ENCODE measurements around the gene LAMA5. TPM values are rescaled to one million over a fixed set of nuclear protein-coding genes. Genes with fewer than 3 reads are reported as not detected.

Gene LAMA5
- total RNA-seq, 2 experiments from 2014 or later: 0.16 to 0.78 TPM

- CTCF ChIA-PET: no interaction called here
- Histone ChIP-seq H3K4me3 (ENCODE audit: low read length) (no peak overlapping the region), H3K27me3 (ENCODE audit: control insufficient read depth in 1 of 2, insufficient read depth in 2 of 2, low read length in 2 of 2) (no peaks in the 10 kb centered on the region), H3K27ac (ENCODE audit: low read depth in 1 of 2, low read length in 2 of 2) (no peak overlapping the region), H3K4me1 (ENCODE audit: insufficient read depth, low read length) (peaks cover 10% of the 10 kb centered on the region), H3K9me3 (ENCODE audit: control insufficient read depth in 1 of 2, insufficient read depth in 1 of 2, low read length in 2 of 2) (no peaks in the 10 kb centered on the region), H3K36me3 (ENCODE audit: insufficient read depth, low read length) (peaks cover 37% of the 10 kb centered on the region)
- H3K27me3 Mint-ChIP-seq: no peaks in the 10 kb centered on the region
- no peaks in the 10 kb centered on the region for H3K4me1 Mint-ChIP-seq (ENCODE audit: low read depth)
- H3K36me3 Mint-ChIP-seq (ENCODE audit: low read depth): peaks cover 41% of the 10 kb centered on the region
- POLR2A ChIA-PET: no interaction called here
- DNase-seq (no peak), ATAC-seq (ENCODE audit: poor library complexity) (no peak)
- TF ChIP-seq CTCF (IDR thresholded peaks at IDR 0.05): no peak
- H3K27ac Mint-ChIP-seq: no peak overlapping the region
- no peak overlapping the region for H3K4me3 Mint-ChIP-seq
- intact Hi-C loops (cut with DNase I, micrococcal nuclease): no loop called here
- H3K9me3 Mint-ChIP-seq: no peaks in the 10 kb centered on the region
Observed at GRCh38 chr20:62293946-62294345, 73.2 kb downstream of the LAMA5 start.

- H3K27me3 ChIP-seq (ENCODE audit: control insufficient read depth in 1 of 2, insufficient read depth in 2 of 2, low read length in 2 of 2): no peaks in the 10 kb centered on the region
- ChIA-PET CTCF (no interaction called here), POLR2A (no interaction called here)
- peaks cover 37% of the 10 kb centered on the region for H3K36me3 ChIP-seq (ENCODE audit: insufficient read depth, low read length)
- TF ChIP-seq CTCF (IDR thresholded peaks at IDR 0.05): no peak
- no peak overlapping the region for H3K27ac Mint-ChIP-seq
- H3K27ac ChIP-seq (ENCODE audit: low read depth in 1 of 2, low read length in 2 of 2): no peak overlapping the region
- H3K4me1 Mint-ChIP-seq (ENCODE audit: low read depth): no peaks in the 10 kb centered on the region
- H3K9me3 ChIP-seq (ENCODE audit: control insufficient read depth in 1 of 2, insufficient read depth in 1 of 2, low read length in 2 of 2): no peaks in the 10 kb centered on the region
- H3K27me3 Mint-ChIP-seq: no peaks in the 10 kb centered on the region
- no peak overlapping the region for H3K4me3 ChIP-seq (ENCODE audit: low read length)
- ATAC-seq (ENCODE audit: poor library complexity): no peak
- no peak for DNase-seq
- H3K36me3 Mint-ChIP-seq (ENCODE audit: low read depth): peaks cover 46% of the 10 kb centered on the region
- peaks cover 10% of the 10 kb centered on the region for H3K4me1 ChIP-seq (ENCODE audit: insufficient read depth, low read length)
- intact Hi-C loops (cut with DNase I, micrococcal nuclease): no loop called here
- no peak overlapping the region for H3K4me3 Mint-ChIP-seq
- H3K9me3 Mint-ChIP-seq: no peaks in the 10 kb centered on the region
Observed at GRCh38 chr20:62293111-62293784, 73.9 kb downstream of the LAMA5 start.

- no peaks in the 10 kb centered on the region for H3K9me3 Mint-ChIP-seq
- peak overlapping the region in 1 of 2 donors; percentile 23 for H3K27ac ChIP-seq (ENCODE audit: low read depth in 1 of 2, low read length in 2 of 2)
- DNase-seq (peak in 3 of 14 experiments; percentile 35 to 64 (median 47)), ATAC-seq (ENCODE audit: poor library complexity) (peak; percentile 39)
- peak overlapping the region; percentile 15 for H3K27ac Mint-ChIP-seq
- TF ChIP-seq CTCF (IDR thresholded peaks at IDR 0.05): no peak
- peaks cover 53% of the 10 kb centered on the region for H3K36me3 Mint-ChIP-seq (ENCODE audit: low read depth)
- H3K4me1 ChIP-seq (ENCODE audit: insufficient read depth, low read length): peaks cover 10% of the 10 kb centered on the region
- no peaks in the 10 kb centered on the region for H3K27me3 ChIP-seq (ENCODE audit: control insufficient read depth in 1 of 2, insufficient read depth in 2 of 2, low read length in 2 of 2)
- H3K4me3 ChIP-seq (ENCODE audit: low read length): no peak overlapping the region
- H3K9me3 ChIP-seq (ENCODE audit: control insufficient read depth in 1 of 2, insufficient read depth in 1 of 2, low read length in 2 of 2): no peaks in the 10 kb centered on the region
- H3K4me1 Mint-ChIP-seq (ENCODE audit: low read depth): no peaks in the 10 kb centered on the region
- ChIA-PET CTCF (no interaction called here), POLR2A (no interaction called here)
- H3K4me3 Mint-ChIP-seq: no peak overlapping the region
- H3K27me3 Mint-ChIP-seq: no peaks in the 10 kb centered on the region
- intact Hi-C loops (cut with DNase I, micrococcal nuclease): no loop called here
- H3K36me3 ChIP-seq (ENCODE audit: insufficient read depth, low read length): peaks cover 37% of the 10 kb centered on the region
Observed at GRCh38 chr20:62292108-62292507, 75.0 kb downstream of the LAMA5 start.
